ENCODE results near the gene NEIL1. TPM values are rescaled to one million over a fixed set of nuclear protein-coding genes. Genes with fewer than 3 reads are reported as not detected.
A peak's percentile ranks its signal among the peaks of the same experiment; 100 is the strongest.
"Not testable (repeated sequence)": the region's sequence is repeated elsewhere in the genome, so short reads cannot be mapped to it uniquely, and the experiment has no call there.

The NEIL1 gene
- total RNA-seq, 1 donor from 2014 or later = 34.0 TPM

GRCh38 chr15:75306188-75306587 is 40.7 kb upstream of the NEIL1 start:
- Mint-ChIP-seq H3K4me1 (ENCODE audit: unreplicated experiment) (peaks cover 5% of the 10 kb centered on the region), H3K27me3 (ENCODE audit: unreplicated experiment) (peaks cover 71% of the 10 kb centered on the region), H3K27ac (ENCODE audit: unreplicated experiment) (no peak overlapping the region), H3K9me3 (ENCODE audit: unreplicated experiment) (no peaks in the 10 kb centered on the region), H3K4me3 (ENCODE audit: unreplicated experiment) (no peak overlapping the region), H3K36me3 (ENCODE audit: unreplicated experiment) (no peaks in the 10 kb centered on the region)
- TF ChIP-seq, protein P1, sequence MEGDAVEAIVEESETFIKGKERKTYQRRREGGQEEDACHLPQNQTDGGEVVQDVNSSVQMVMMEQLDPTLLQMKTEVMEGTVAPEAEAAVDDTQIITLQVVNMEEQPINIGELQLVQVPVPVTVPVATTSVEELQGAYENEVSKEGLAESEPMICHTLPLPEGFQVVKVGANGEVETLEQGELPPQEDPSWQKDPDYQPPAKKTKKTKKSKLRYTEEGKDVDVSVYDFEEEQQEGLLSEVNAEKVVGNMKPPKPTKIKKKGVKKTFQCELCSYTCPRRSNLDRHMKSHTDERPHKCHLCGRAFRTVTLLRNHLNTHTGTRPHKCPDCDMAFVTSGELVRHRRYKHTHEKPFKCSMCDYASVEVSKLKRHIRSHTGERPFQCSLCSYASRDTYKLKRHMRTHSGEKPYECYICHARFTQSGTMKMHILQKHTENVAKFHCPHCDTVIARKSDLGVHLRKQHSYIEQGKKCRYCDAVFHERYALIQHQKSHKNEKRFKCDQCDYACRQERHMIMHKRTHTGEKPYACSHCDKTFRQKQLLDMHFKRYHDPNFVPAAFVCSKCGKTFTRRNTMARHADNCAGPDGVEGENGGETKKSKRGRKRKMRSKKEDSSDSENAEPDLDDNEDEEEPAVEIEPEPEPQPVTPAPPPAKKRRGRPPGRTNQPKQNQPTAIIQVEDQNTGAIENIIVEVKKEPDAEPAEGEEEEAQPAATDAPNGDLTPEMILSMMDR (IDR thresholded peaks at IDR 0.05) = no peak
- no peak for DNase-seq (ENCODE audit: extremely low spot score, unreplicated experiment)

GRCh38 chr15:75307778-75308390 is 39.0 kb upstream of the NEIL1 start:
- no peak overlapping the region for H3K4me3 Mint-ChIP-seq (ENCODE audit: unreplicated experiment)
- H3K36me3 Mint-ChIP-seq (ENCODE audit: unreplicated experiment) = no peaks in the 10 kb centered on the region
- H3K27ac Mint-ChIP-seq (ENCODE audit: unreplicated experiment) = no peak overlapping the region
- no peaks in the 10 kb centered on the region for H3K9me3 Mint-ChIP-seq (ENCODE audit: unreplicated experiment)
- TF ChIP-seq, protein P1 (IDR thresholded peaks at IDR 0.05) = peak; percentile 47
- peaks cover 7% of the 10 kb centered on the region for H3K4me1 Mint-ChIP-seq (ENCODE audit: unreplicated experiment)
- no peak for DNase-seq (ENCODE audit: extremely low spot score, unreplicated experiment)
- peaks cover 70% of the 10 kb centered on the region for H3K27me3 Mint-ChIP-seq (ENCODE audit: unreplicated experiment)

GRCh38 chr15:75309711-75310110 is 37.1 kb upstream of the NEIL1 start:
- H3K4me1 Mint-ChIP-seq (ENCODE audit: unreplicated experiment) = peaks cover 7% of the 10 kb centered on the region
- no peak overlapping the region for H3K4me3 Mint-ChIP-seq (ENCODE audit: unreplicated experiment)
- no peaks in the 10 kb centered on the region for H3K36me3 Mint-ChIP-seq (ENCODE audit: unreplicated experiment)
- TF ChIP-seq, protein P1 (IDR thresholded peaks at IDR 0.05) = no peak
- no peak for DNase-seq (ENCODE audit: extremely low spot score, unreplicated experiment)
- no peak overlapping the region for H3K27ac Mint-ChIP-seq (ENCODE audit: unreplicated experiment)
- peaks cover 56% of the 10 kb centered on the region for H3K27me3 Mint-ChIP-seq (ENCODE audit: unreplicated experiment)
- H3K9me3 Mint-ChIP-seq (ENCODE audit: unreplicated experiment) = no peaks in the 10 kb centered on the region

DNA sequence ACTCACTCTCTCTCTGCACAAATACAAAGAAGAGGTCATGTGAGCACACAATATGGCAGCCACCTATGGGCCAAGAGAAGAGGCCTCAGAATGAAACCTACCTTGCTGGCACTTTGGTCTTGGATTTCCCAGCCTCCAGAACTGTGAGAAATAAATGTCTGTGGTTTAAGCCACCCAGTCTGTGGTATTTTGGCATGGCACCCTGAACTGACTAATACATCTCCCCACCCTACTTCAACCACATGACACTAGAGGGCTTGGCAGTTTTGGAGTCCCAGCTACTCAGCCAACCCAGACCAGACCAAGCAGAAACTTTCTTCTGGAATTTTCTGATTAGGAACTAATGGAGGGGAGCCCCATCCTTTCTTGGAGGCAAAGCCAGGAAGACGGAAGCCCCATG is 34.3 kb upstream of the NEIL1 start:
- H3K9me3 Mint-ChIP-seq (ENCODE audit: unreplicated experiment); H3K4me3 Mint-ChIP-seq (ENCODE audit: unreplicated experiment); DNase-seq (ENCODE audit: extremely low spot score, unreplicated experiment); H3K36me3 Mint-ChIP-seq (ENCODE audit: unreplicated experiment); H3K27ac Mint-ChIP-seq (ENCODE audit: unreplicated experiment); H3K4me1 Mint-ChIP-seq (ENCODE audit: unreplicated experiment): not testable (repeated sequence)
- H3K27me3 Mint-ChIP-seq (ENCODE audit: unreplicated experiment) = peaks cover 35% of the 10 kb centered on the region

GRCh38 chr15:75313116-75313845 is 33.6 kb upstream of the NEIL1 start:
- no peaks in the 10 kb centered on the region for H3K36me3 Mint-ChIP-seq (ENCODE audit: unreplicated experiment)
- peaks cover 7% of the 10 kb centered on the region for H3K4me1 Mint-ChIP-seq (ENCODE audit: unreplicated experiment)
- H3K4me3 Mint-ChIP-seq (ENCODE audit: unreplicated experiment) = no peak overlapping the region
- TF ChIP-seq, protein P1 (IDR thresholded peaks at IDR 0.05) = no peak
- H3K9me3 Mint-ChIP-seq (ENCODE audit: unreplicated experiment) = no peaks in the 10 kb centered on the region
- H3K27ac Mint-ChIP-seq (ENCODE audit: unreplicated experiment) = no peak overlapping the region
- no peak for DNase-seq (ENCODE audit: extremely low spot score, unreplicated experiment)
- H3K27me3 Mint-ChIP-seq (ENCODE audit: unreplicated experiment) = peaks cover 31% of the 10 kb centered on the region

Measured in osteocyte (in vitro differentiated cells).